HG03097 (cell line): ENCODE data around the gene UNC13D.
"Not testable (repeated sequence)": the region's sequence is repeated elsewhere in the genome, so short reads cannot be mapped to it uniquely, and the experiment has no call there.

Source experiments
- ATAC-seq: cut with Tn5 transposase; IDR thresholded peaks from one replicate; pipeline ENCODE4 v1.9.1; 2021; ENCODE audit not compliant: unreplicated experiment, low FRiP score

Gene UNC13D

DNA sequence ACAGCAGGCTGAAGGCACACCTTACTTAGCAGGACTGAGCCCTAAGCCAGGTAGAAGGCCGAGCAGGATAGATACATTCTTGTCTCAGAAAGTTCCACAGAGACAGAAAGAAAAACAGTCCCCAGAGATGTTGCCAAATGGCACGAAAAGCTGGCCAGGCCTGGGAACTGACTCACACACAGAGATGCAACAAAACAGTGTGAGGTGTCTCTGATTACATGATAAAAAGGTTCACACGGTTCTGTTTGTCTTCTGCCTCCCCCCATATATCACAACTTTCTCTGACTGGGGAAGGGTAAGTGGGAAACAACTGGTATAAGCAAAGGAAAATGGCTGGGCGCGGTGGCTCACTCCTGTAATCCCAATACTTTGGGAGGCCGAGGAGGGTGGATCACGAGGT, 9.2 kb upstream of the UNC13D start:
- no peak for ATAC-seq

DNA sequence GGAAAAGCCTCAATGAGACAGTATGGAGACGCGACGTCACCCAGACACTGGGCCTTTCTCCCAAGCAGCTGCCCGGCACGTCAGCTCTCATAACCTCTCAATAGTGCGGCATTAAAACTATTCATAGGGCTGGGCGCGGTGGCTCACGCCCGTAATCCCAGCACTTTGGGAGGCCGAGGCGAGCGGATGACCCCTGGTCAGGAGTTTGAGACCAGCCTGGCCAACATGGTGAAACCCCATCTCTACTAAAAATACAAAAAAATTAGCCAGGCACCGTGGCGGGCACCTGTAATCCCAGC, 7.4 kb upstream of the UNC13D start:
- ATAC-seq = not testable (repeated sequence)

GRCh38 chr17:75850928-75851692, 6.9 kb upstream of the UNC13D start:
- ATAC-seq = no peak

DNA sequence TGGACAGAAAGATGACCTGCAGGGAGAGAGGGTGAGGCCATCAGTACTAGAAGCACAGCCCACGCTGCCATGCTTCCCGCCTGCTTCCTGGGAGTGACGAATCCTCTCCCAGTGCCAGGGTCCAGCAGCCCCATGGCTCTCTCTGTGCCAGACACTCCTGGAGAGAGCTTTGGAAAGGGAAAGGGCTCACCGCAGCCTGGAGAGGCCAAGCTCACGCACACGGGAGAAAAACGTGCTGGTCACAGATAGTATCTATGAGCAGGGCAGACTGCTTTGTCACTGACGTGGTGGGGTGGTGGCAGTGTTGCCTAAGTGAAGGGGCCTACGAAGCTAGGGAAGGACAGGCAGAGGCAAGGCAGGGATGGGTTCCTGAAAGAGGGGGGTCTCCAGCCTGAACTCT, 5.5 kb upstream of the UNC13D start:
- no peak for ATAC-seq

- ATAC-seq = no peak
Observed at GRCh38 chr17:75849279-75849646, 5.1 kb upstream of the UNC13D start.

GRCh38 chr17:75848523-75849278, 4.5 kb upstream of the UNC13D start:
- no peak for ATAC-seq

DNA sequence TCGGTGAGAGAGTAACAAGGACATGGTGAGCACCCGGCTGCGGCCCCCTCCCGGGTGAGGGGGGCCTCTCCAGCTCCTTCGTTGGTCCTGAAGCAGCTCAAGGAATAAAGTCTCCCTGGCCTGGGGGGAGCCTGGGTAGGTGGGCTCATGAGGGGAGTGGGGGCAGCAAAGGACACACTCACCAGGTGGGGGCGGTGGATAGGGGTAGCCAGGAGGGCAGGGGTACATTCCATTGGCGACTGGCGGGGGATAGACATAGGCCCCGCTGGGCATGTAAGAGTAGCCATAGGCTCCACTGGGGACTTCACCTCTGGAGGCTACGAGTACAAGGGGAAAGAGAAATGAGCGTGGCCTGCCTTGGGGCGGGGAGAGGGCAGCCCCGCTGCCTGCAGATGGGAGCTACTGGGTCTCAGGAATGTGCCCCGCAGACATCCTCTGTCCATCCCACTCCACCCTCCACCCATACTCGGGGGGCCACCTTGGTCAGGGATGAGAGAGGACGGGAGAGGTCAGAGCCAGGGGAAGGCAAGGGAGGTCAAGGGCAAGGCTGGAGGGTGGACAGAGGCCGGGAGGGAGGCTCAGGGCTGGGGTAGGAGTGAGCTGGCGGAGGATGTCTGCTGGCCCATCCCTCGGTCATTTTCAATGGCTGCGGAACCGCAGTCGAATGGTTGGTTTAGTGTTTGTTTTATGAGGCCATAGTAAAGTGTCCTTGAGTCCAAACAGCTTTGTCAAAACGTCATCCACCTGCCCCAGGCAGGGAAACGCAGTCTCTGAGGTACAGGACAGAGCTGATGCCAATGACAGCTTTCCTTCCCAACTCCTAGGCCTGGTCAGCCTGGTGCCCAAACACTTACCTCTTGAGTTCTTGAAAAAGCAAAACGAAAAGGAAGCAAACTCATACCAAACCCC, 3.7 kb upstream of the UNC13D start:
- ATAC-seq = no peak

DNA sequence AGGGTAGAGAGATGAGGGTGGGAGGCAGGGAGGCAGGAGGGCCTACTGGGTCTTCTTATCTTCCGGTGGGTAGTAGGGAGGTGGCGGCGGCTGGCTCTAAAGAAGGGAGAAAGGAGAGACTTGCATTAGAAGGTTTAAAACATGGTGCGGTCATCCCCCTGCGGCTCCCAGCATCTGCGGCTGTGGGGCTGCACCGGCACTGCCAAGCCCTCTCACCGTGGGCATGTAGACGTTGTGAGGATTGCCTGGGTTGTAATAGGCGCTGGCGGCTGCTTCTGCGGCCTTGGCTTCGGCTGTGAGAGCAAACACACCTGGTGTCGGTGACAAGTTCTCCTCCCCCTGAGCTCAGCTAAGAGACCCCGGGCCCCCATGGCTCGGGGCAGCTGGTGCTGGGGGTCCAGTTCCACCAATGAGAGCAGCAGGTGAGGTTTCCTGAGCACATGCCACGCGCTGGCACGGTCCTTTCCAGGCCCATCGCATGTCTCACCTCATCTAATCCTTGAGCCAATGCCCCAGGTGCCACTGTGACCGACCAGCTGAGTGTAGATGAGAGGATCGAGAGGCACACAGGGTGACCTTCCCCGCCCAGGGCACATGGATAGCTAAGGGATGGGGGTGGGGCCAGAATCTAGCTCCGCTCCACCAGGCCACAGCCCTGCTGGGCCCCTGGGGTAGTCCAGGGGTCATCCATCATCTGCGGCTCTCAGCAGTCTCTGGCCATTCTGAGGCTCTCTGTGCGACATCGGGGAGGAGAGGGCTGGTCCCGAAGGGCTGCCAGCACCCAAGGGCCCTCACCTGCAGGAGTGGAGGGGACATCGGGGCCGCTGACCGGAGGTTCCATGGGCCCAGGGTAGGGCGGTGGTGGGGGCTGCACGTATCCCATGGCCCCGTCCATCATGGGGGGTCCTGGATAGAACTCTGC, 2.7 kb upstream of the UNC13D start:
- no peak for ATAC-seq

DNA sequence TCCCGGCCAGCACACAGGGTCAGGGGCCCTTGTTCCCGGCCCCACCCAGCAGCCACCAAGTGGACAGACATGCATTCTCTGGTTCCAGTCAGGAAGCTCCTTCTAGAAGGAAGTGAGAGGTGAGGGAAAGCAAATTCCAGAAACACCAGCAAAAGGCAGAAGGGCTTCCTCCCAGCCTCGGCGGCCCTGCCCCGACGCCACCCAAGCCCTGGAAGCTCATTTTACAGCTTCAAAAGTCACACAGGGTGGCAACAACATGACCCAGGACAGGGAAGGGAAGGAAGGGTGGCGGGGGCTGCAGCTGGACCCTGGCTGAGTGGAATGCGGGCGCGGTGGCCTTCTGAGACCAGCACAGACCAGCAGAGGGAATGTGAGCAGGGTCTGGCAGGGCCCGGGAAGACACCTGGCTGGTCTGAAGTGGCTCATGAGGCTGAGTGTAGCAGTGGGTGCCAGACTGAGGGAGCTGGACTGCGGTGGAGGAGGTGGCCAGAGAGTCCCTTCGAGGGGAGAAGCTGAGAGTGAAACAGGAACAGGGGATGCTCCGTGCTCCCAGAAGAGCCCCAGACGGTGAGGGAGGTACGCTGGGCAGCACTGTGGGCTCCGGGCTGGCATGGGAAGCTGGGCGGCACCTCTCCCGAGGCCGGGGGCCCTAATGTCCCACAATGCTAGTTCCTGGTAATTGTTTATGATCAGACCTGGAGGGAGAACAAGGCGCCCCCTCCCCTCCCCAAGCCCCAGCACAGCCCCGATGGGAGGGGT, 1.9 kb upstream of the UNC13D start:
- no peak for ATAC-seq

DNA sequence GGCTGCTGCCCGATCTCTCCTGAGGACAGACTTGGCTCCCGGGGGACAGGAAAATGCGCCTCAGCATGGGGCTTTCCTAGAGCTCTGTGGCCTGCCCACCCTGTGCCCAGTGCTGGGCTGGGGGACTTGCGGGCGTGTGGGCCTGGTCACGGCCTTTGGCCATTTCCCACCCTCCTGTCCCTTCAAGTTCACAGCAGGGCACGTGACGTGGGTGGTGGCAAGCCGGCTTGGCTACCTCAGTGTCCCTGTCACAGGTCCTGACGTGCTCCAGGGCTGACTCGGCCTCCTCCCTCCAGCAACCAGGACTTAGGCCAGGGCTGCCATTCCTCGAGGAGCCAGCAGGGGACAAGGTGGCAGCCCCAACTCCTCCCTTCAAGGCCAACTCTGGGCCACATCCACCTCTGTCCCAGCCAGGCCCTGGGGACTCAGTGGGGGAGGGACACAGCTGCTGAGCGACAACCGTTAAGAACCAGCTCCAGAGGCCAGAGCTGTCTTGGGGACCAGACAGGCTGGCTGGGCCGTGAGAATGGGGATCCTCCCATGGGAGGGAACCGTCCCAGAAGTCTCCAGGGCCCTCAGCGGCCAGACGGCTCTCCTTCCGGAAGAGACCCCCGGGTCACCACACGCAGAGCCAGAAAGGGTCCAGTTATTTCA, 981 bp upstream of the UNC13D start:
- no peak for ATAC-seq

GRCh38 chr17:75844530-75845057, 390 bp upstream of the UNC13D start:
- ATAC-seq = no peak

DNA sequence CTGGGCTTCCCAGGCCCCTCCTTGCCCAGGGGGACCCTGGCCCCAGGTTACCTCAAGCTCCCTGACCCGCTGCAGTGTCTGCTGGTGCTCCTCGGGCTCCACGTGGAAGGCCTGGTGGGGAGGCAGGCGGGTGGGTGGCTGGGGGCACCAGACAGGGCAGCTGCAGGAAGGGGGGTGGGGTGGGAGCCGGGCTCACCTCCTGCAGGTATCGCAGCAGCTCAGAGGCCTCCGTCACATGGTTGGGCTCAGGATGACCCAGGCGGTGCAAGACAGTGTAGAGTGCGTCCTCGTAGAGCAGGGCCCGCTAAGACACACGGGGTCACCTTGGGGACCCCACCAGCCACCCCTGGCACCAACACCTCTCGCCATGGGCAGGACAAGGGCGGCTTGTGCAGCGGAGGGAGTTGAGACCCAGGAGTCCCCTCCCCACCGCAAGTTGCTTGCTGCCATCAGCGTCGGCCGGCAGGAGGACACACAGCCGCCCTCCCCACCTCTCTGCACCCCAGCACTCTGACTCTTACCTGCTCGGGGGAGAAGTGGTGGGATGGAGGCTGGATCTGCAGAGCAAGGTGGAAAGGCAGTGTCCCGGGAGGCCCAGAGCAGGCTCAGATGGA, 1.1 kb downstream of the UNC13D start:
- ATAC-seq = no peak

DNA sequence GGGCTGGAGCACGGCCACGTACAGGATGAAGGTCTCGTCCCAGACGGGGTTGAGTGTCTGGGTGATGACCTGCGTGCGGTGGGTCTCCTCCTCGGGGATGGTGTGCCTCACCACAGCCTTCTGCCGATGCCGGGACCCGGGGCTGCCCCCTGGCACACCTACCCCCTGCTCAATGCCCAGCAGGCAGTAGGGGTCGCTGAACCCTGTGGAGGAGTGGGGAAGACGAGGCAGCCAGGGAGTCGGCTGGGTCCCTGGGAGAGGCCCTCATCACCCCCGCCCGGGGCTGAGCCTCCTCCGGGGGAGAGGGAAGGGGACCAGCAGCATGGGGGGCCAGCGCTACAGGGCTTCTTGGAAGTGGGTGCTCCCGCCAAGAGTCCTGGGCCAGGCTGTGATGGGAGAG, 1.8 kb downstream of the UNC13D start:
- no peak for ATAC-seq

GRCh38 chr17:75840799-75841164, 3.4 kb downstream of the UNC13D start:
- ATAC-seq = no peak

DNA sequence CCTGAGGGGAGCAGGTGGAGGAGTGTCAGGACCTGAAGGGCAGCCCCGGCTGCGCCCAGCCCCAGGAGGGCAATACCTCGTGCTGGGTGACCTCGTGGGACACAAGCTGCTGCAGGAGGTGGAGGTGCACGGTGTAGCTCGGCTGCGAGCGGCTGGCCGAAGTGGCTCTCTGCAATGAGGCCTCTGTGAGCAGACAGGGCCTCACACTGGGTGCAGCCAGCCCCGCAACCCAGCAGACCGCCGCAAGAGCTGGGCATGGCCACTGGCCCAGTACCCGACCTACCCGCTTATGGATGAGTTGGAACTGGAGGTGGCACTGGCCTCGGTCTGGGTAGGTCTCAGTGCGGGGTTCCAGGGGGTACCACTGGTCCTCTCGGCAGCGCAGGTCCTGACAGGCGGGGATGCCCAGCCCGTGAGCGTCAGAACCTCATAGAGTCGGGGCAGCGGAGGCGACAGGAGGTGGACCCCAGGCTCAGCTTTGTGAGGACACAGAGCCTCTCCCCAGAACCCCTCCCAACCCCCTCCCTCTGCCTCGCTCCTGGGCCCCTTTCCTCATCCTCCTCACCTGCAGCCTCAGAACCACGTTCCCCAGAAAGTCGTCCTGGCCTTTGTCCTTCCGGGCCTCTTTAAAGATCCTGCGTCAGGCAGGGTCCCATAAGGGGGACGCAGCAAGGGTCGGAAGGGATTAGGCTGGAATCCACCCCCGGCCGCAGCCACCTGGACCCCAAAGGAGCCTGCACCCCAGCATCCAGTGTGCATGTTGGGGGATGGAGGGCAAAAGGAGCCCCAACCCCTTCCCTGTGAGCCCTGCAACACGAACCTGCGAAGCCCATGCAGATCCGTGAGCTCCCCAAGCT, 4.0 kb downstream of the UNC13D start:
- no peak for ATAC-seq

GRCh38 chr17:75838410-75838809, 5.8 kb downstream of the UNC13D start:
- no peak for ATAC-seq

DNA sequence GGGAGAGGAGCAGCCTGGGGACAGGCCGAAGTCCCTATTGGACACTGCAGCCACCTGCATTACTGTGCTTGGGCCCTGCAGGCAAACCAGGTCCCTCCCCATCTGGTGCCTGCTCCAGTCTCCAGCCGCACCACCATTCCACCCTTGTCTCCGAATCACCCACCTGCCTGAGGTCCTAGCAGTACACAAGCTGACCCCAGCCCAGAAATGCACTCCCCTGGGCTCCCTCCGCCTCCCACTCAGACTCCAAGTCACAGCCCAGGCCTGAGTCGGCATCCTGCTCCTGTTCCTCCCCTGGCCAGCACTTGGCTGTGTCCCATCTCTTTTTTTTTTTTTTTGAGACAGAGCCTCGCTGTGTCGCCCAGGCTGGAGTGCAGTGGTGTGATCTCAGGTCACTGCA, 6.3 kb downstream of the UNC13D start:
- ATAC-seq = no peak

- ATAC-seq = no peak
Observed at GRCh38 chr17:75836605-75837004, 7.6 kb downstream of the UNC13D start.
